GM19043 (cell line): ENCODE measurements around the gene APOC3.
"Not testable (repeated sequence)": the region's sequence is repeated elsewhere in the genome, so short reads cannot be mapped to it uniquely, and the experiment has no call there.

ENCODE experiments used
- ATAC-seq: cut with Tn5 transposase; IDR thresholded peaks from one replicate; pipeline ENCODE4 v1.9.1; 2021; ENCODE audit warnings: low read depth; ENCODE audit not compliant: unreplicated experiment

The APOC3 gene

GRCh38 chr11:116801662-116802061 is 28.0 kb upstream of the APOC3 start:
- ATAC-seq: not testable (repeated sequence)

- ATAC-seq: no peak
Measured at GRCh38 chr11:116804001-116804400, 25.7 kb upstream of the APOC3 start.

DNA sequence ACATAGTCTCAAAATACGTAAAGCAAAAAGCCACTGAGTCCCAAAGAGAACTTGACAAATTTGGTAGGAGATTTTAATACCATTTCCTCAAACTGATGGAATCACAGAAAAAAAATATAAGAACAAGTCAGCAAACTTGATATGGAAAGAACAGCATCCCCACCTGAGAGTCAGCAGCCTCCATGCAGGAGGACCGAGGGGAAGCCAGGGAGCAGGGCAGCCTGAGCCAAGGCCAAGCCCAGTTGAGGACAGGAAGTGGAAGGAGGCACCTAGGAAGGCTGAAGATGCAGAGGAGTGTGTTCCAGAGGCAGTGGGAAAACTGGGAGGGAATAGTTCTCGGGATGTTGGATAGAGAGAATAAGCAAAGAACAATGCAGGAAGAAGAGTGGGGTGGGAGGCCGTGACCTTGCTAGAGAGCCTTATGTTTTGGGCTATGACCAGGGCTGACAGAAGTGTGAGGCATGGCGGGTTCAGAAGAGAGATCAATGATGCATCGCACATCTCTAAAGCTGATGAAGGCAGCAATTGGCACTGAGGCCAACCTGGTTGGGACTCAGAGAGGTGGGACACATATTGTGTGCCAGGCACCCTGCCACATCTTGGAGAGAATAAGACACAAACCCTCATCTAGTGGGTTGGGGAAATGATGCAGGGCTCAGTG is 22.0 kb upstream of the APOC3 start:
- no peak for ATAC-seq

- no peak for ATAC-seq
Measured at GRCh38 chr11:116808262-116809175, 21.2 kb upstream of the APOC3 start.

GRCh38 chr11:116811194-116811593 is 18.5 kb upstream of the APOC3 start:
- no peak for ATAC-seq

- no peak for ATAC-seq
Measured at GRCh38 chr11:116812109-116812508, 17.6 kb upstream of the APOC3 start.

DNA sequence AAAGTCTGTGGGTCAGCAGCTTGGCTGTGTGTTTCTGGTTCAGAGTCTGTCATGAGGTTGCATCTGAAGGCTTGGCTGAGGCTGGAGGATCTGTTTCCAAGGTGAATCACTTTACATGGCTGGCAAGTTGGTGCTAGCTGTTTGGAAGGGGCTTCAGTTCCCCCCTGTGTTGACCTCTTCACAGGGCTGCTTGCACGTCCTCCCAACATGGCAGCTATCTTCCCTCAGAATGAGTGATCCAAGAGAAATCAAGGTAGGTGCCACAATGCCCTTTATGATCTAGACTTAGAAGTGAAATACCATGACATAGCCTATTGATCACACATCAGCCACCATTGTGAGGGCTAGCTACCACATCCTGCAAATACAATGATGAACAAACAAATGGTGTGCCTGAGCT is 16.5 kb upstream of the APOC3 start:
- ATAC-seq: no peak

GRCh38 chr11:116813781-116814471 is 15.8 kb upstream of the APOC3 start:
- ATAC-seq: no peak

DNA sequence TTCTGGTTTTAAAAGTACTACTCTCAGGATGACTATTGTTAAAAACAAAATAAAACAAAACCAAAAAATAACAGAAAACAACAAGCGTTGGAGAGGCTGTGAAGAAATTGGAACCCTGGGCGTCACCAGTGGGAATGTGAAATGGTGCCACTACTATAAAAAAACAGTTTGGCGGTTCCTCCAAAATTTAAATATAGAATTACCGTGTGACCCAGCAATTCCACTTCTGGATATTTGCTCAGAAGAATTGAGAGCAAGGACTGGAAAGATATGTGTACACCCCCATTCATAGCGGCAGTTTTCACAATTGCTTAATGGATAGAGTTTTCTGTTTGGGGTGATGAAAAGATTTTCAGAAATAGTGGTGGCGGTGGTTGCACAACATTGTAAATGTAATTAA is 15.2 kb upstream of the APOC3 start:
- no peak for ATAC-seq

DNA sequence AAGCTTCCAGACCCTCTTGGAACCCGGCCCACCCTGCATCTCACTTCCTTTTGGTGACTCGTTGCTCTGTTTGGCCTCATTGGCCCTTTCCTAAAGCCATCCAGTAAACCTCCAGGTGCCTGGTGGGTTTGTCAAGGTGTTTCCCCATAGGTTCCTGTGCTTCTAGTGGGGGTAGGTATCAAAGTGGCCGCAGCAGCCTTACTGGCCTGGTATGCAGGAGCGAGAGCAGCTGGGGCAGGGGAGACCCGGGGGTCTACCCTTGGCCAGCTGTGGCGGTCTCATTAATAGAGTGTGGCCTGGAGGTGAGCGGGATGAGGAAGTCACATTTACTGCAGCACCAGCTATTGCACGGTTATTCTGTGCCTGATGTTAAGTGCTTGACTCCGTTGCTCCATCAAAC is 10.7 kb upstream of the APOC3 start:
- ATAC-seq: no peak

GRCh38 chr11:116821050-116821918 is 8.4 kb upstream of the APOC3 start:
- no peak for ATAC-seq

- no peak for ATAC-seq
Measured at GRCh38 chr11:116822575-116822974, 7.1 kb upstream of the APOC3 start.

DNA sequence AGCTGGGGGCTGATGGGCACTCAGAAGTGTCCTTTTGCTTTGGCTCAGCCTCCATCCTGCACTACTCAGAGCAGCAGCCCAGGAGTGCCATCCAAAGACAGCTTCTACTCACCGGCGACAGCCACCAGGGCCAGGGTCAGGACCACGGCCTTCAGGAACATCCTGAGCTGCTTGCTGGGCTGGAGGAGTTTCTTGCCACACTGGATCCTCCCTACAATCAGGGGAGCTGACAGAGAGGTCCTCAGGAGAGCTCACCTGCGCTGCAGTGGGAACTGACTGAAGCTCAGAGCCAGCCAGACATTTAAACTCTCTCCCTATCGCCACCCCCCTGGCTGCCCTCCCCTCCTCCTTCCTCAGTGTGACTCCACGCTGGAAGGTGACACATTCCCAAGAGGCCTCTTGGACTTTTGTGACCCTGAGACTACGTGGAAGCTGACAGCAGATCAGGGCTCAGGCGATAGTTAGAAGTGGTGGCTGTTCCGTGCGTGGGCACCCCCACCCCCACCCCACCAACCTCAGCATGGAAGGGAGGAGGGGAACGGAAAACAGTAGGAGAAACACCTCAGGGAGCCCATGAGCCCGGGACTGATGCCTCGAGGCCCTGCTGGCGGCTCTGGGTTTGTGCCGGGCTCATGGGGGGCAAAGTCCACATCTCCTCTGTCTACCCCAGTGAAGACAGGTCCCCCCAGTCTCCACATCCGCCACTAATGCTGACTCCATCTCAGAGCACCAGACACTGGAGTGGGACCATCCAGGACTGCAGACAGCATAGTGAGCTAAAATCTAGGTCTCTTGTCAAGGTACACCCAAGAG is 6.5 kb upstream of the APOC3 start, which contains the start of gene APOA4:
Gene APOA4, minus strand, starts transcription at position 274 of the 813 bp plus-strand sequence. Its CDS starts 113 bp downstream, at position 161.
- no peak for ATAC-seq

DNA sequence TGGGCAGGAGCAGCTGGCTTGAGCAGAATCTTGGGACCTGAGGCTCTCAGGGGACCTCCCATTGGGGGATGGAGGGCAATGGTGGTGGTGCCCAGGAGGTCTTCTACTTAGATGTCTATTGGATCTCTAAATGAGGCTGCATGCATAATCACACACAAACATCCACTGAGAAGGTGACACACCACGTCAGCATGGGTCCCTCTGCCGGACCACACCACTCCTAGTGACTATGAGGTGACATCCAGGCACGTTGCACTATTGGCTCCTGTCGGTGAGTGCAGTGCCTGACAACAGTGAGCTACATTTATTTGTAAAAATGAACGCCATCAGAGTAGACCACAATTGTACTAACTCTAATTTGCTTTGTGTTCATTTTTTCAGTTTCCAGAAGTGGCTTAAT is 4.3 kb upstream of the APOC3 start:
- ATAC-seq: no peak

DNA sequence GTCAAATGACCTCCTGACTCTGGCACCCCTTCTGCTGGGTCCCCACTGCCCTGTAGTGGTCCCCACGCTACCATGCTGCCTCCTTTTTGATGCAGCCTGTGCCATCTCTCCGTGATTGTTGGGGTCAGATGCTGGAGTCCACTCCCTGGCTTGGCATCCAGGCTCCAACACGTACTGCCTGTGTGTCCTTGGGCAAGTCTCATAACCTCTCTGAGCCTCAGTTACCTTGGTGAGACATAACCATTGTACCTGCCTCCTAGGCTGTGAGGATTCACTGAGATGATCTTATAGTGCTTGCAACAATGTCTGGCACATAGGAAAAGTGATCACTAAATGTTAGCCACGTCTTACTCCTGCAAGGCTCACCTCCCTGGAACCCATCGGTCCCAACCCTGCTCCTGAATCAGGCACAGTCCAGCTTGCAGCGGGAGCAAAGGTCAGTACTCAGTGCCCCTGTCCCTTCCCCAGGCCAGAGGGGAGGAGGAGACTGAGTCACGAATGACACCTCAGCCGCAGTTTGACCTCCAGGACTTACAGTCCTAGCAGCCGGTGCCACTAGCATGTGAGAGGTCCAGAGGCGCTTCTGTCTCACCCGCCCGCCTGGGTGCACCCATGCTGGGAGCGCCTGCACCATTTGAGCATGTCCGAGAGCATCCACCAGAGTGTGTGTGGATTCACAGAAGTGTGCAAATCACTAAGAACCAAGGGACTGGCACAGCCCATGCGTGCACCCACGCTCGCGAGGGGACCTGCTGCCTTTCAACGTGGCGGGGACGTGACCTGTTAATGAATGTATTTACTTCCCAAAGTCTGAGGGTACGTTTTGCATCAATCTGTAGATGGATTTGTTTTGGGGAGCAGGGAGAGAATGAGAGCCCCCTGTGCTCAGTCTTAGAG is 3.6 kb upstream of the APOC3 start:
- ATAC-seq: no peak

GRCh38 chr11:116826751-116827431 is 2.8 kb upstream of the APOC3 start:
- ATAC-seq: no peak

GRCh38 chr11:116827461-116827860 is 2.2 kb upstream of the APOC3 start:
- no peak for ATAC-seq
